Measurements from ENCODE around the gene CATSPERZ.
"Not testable (repeated sequence)": the region's sequence is repeated elsewhere in the genome, so short reads cannot be mapped to it uniquely, and the experiment has no call there.

The CATSPERZ gene

GRCh38 chr11:64314805-64315561, 14.8 kb downstream of the CATSPERZ start:
- DNase-seq, result no peak

GRCh38 chr11:64315667-64316526, 15.7 kb downstream of the CATSPERZ start:
- DNase-seq; in situ Hi-C loops (cut with MboI; ENCODE audit: low pct_unique_long_range_greater_than_20kb, low sequenced_read_pairs): not testable (repeated sequence)

More at GRCh38 chr11:64314805-64315561, 14.8 kb downstream of the CATSPERZ start:
- in situ Hi-C loops (cut with MboI; ENCODE audit: low pct_unique_long_range_greater_than_20kb, low sequenced_read_pairs), result no loop called here

GRCh38 chr11:64316672-64317324, 16.6 kb downstream of the CATSPERZ start:
- DNase-seq, result no peak
- in situ Hi-C loops (cut with MboI; ENCODE audit: low pct_unique_long_range_greater_than_20kb, low sequenced_read_pairs), result no loop called here

GRCh38 chr11:64317325-64317960, 17.3 kb downstream of the CATSPERZ start, which contains the start of gene TRMT112:
Gene TRMT112, minus strand, starts transcription at chr11:64317559. Its CDS starts 33 bp downstream, at chr11:64317526.
- DNase-seq, result peak; percentile 98
- in situ Hi-C loops (cut with MboI; ENCODE audit: low pct_unique_long_range_greater_than_20kb, low sequenced_read_pairs), result no loop called here

- DNase-seq, result peak; percentile 96
- in situ Hi-C loops (cut with MboI; ENCODE audit: low pct_unique_long_range_greater_than_20kb, low sequenced_read_pairs), result no loop called here
These were observed 18.0 kb downstream of the CATSPERZ start, which contains the start of gene PRDX5 for GRCh38 chr11:64317961-64318765. Gene PRDX5, plus strand, starts transcription at chr11:64318121. Its CDS starts 95 bp downstream, at chr11:64318216.

GRCh38 chr11:64318766-64319761, 18.9 kb downstream of the CATSPERZ start:
- peak; percentile 31 for DNase-seq

GRCh38 chr11:64320556-64320955, 20.4 kb downstream of the CATSPERZ start:
- DNase-seq, result no peak
- in situ Hi-C loops (cut with MboI; ENCODE audit: low pct_unique_long_range_greater_than_20kb, low sequenced_read_pairs), result no loop called here

More at GRCh38 chr11:64318766-64319761, 18.9 kb downstream of the CATSPERZ start:
- in situ Hi-C loops (cut with MboI; ENCODE audit: low pct_unique_long_range_greater_than_20kb, low sequenced_read_pairs), result no loop called here

GRCh38 chr11:64321026-64321425, 20.9 kb downstream of the CATSPERZ start:
- in situ Hi-C loops (cut with MboI; ENCODE audit: low pct_unique_long_range_greater_than_20kb, low sequenced_read_pairs), result no loop called here
- no peak for DNase-seq

- no peak for DNase-seq
- in situ Hi-C loops (cut with MboI; ENCODE audit: low pct_unique_long_range_greater_than_20kb, low sequenced_read_pairs), result no loop called here
These were observed 21.4 kb downstream of the CATSPERZ start for GRCh38 chr11:64321533-64321932.

GRCh38 chr11:64322925-64323260, 22.7 kb downstream of the CATSPERZ start:
- in situ Hi-C loops (cut with MboI; ENCODE audit: low pct_unique_long_range_greater_than_20kb, low sequenced_read_pairs), result no loop called here
- DNase-seq, result no peak

GRCh38 chr11:64323373-64323772, 23.2 kb downstream of the CATSPERZ start:
- no peak for DNase-seq
- in situ Hi-C loops (cut with MboI; ENCODE audit: low pct_unique_long_range_greater_than_20kb, low sequenced_read_pairs), result no loop called here

GRCh38 chr11:64323984-64324383, 23.8 kb downstream of the CATSPERZ start:
- in situ Hi-C loops (cut with MboI; ENCODE audit: low pct_unique_long_range_greater_than_20kb, low sequenced_read_pairs), result not testable (repeated sequence)

GRCh38 chr11:64324692-64325469, 24.7 kb downstream of the CATSPERZ start:
- DNase-seq, result no peak
- in situ Hi-C loops (cut with MboI; ENCODE audit: low pct_unique_long_range_greater_than_20kb, low sequenced_read_pairs), result no loop called here

More at GRCh38 chr11:64323984-64324383, 23.8 kb downstream of the CATSPERZ start:
- DNase-seq, result not testable (repeated sequence)

- DNase-seq, result no peak
These were observed 27.2 kb downstream of the CATSPERZ start for GRCh38 chr11:64327375-64327774.

GRCh38 chr11:64327993-64328392, 27.8 kb downstream of the CATSPERZ start:
- no peak for DNase-seq
- in situ Hi-C loops (cut with MboI; ENCODE audit: low pct_unique_long_range_greater_than_20kb, low sequenced_read_pairs), result no loop called here

More at GRCh38 chr11:64327375-64327774, 27.2 kb downstream of the CATSPERZ start:
- in situ Hi-C loops (cut with MboI; ENCODE audit: low pct_unique_long_range_greater_than_20kb, low sequenced_read_pairs), result no loop called here

GRCh38 chr11:64330888-64331287, 30.7 kb downstream of the CATSPERZ start:
- no peak for DNase-seq
- in situ Hi-C loops (cut with MboI; ENCODE audit: low pct_unique_long_range_greater_than_20kb, low sequenced_read_pairs), result no loop called here
